SK-N-SH treated with all-trans-retinoic acid at 6 μM for 48 hours (cell line): ENCODE measurements around the gene GNL1.

Experiments used
- ATAC-seq: fragments of 200-7000 bp; cut with Tn5 transposase; 3 replicates; pipeline ENCODE4 v1.9.1; 2020; ENCODE audit warnings: mild to moderate bottlenecking, moderate library complexity
- ARNTL ChIP-seq: fragments of 450-650 bp; formaldehyde crosslinking; IDR thresholded peaks from 2 replicates; pipeline ENCODE4 v1.5.0; 2020; ENCODE audit warnings: low read depth, mild to moderate bottlenecking, moderate library complexity, borderline replicate concordance
- BACH2 ChIP-seq: fragments of 250-450 bp; sonication (Bioruptor Pico); IDR thresholded peaks from 2 replicates; pipeline ENCODE4 v1.9.0; 2021; ENCODE audit warnings: mild to moderate bottlenecking, borderline replicate concordance
- CSDC2 ChIP-seq: fragments of 250-450 bp; sonication (Bioruptor Pico); IDR thresholded peaks from 2 replicates; pipeline ENCODE4 v1.5.0; 2020; ENCODE audit warnings: mild to moderate bottlenecking, moderate library complexity
- CSRNP3 ChIP-seq: fragments of 250-450 bp; sonication (Bioruptor Pico); IDR thresholded peaks from 2 replicates; pipeline ENCODE4 v1.5.1; 2021; ENCODE audit warnings: mild to moderate bottlenecking, moderate library complexity
- ESRRG ChIP-seq: fragments of 250-450 bp; sonication (Bioruptor Pico); IDR thresholded peaks from 2 replicates; pipeline ENCODE4 v1.6.1; 2021; ENCODE audit warnings: mild to moderate bottlenecking
- GLIS3 ChIP-seq: fragments of 250-450 bp; sonication (Bioruptor Pico); IDR thresholded peaks from 2 replicates; pipeline ENCODE4 v1.5.0; 2020; ENCODE audit warnings: mild to moderate bottlenecking, moderate library complexity
- OSR1 ChIP-seq: fragments of 250-450 bp; sonication (Bioruptor Pico); IDR thresholded peaks from 2 replicates; pipeline ENCODE4 v1.8.0; 2022; ENCODE audit warnings: moderate library complexity, mild to moderate bottlenecking, inconsistent platforms
- PPARA ChIP-seq: fragments of 250-450 bp; sonication (Bioruptor Pico); IDR thresholded peaks from 2 replicates; pipeline ENCODE4 v1.5.0; 2020; ENCODE audit warnings: mild to moderate bottlenecking, borderline replicate concordance
- SNAI2 ChIP-seq: fragments of 250-450 bp; sonication (Bioruptor Pico); IDR thresholded peaks from 2 replicates; pipeline ENCODE4 v1.5.0; 2020; ENCODE audit warnings: mild to moderate bottlenecking, moderate library complexity
- TCF4 ChIP-seq: fragments of 250-450 bp; sonication (Bioruptor Pico); IDR thresholded peaks from 2 replicates; pipeline ENCODE4 v1.8.0; 2021; ENCODE audit warnings: mild to moderate bottlenecking, moderate library complexity, borderline replicate concordance
- TSHZ2 ChIP-seq: fragments of 250-450 bp; sonication (Bioruptor Pico); IDR thresholded peaks from 2 replicates; pipeline ENCODE4 v1.5.0; 2020; ENCODE audit warnings: mild to moderate bottlenecking, moderate library complexity
- ZFP3 ChIP-seq: fragments of 250-450 bp; sonication (Bioruptor Pico); IDR thresholded peaks from 2 replicates; pipeline ENCODE4 v1.5.0; 2020; ENCODE audit warnings: mild to moderate bottlenecking, moderate library complexity
- ZNF565 ChIP-seq: fragments of 450-650 bp; formaldehyde crosslinking; conservative IDR thresholded peaks from 2 replicates; pipeline ENCODE4 v1.5.0; 2020; ENCODE audit warnings: low read depth, mild to moderate bottlenecking, moderate library complexity
- ZNF70 ChIP-seq: fragments of 450-650 bp; formaldehyde crosslinking; IDR thresholded peaks from 2 replicates; pipeline ENCODE4 v1.5.0; 2020; ENCODE audit warnings: mild to moderate bottlenecking, moderate library complexity
- ZNF8 ChIP-seq: fragments of 450-650 bp; formaldehyde crosslinking; IDR thresholded peaks from 2 replicates; pipeline ENCODE4 v1.5.0; 2020; ENCODE audit warnings: mild to moderate bottlenecking, moderate library complexity
- TF ChIP-seq, protein P1 (sequence below): fragments of 250-450 bp; sonication (Bioruptor Pico); IDR thresholded peaks from 2 replicates; pipeline ENCODE4 v1.5.1; 2020; ENCODE audit warnings: low read depth, mild to moderate bottlenecking, moderate library complexity

The GNL1 gene

DNA sequence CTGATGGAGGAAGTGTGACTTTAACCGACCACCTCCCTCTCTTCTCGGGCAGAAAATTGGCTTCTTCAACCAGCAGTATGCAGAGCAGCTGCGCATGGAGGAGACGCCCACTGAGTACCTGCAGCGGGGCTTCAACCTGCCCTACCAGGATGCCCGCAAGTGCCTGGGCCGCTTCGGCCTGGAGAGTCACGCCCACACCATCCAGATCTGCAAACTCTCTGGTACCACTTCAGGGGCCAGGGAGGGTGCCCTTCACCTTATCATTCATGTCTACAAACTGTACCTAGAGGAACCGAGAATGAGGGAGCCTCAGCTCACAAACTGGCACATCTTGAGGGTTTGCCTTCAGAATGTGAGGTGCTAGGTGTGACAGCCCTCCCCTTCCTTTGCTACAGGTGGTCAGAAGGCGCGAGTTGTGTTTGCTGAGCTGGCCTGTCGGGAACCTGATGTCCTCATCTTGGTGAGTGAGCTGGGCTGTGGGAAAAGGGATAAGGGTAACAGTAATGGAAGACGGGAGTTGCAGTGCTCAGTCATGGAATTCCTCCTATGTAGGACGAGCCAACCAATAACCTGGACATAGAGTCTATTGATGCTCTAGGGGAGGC is 33.6 kb upstream of the GNL1 start:
- no peak for TF ChIP-seq ESRRG (CRISPR knock-in tag)
- no peak for TF ChIP-seq ARNTL
- TF ChIP-seq TCF4 (CRISPR knock-in tag): no peak
- TF ChIP-seq ZFP3 (CRISPR knock-in tag): no peak
- TF ChIP-seq PPARA: no peak
- TF ChIP-seq CSRNP3 (CRISPR knock-in tag): no peak
- no peak for TF ChIP-seq TSHZ2 (CRISPR knock-in tag)
- TF ChIP-seq ZNF8 (CRISPR knock-in tag): no peak
- TF ChIP-seq ZNF70 (CRISPR knock-in tag): no peak
- no peak for TF ChIP-seq SNAI2 (CRISPR knock-in tag)
- TF ChIP-seq BACH2 (CRISPR knock-in tag): no peak
- no peak; the same call in 2 of the 3 replicates for ATAC-seq

DNA sequence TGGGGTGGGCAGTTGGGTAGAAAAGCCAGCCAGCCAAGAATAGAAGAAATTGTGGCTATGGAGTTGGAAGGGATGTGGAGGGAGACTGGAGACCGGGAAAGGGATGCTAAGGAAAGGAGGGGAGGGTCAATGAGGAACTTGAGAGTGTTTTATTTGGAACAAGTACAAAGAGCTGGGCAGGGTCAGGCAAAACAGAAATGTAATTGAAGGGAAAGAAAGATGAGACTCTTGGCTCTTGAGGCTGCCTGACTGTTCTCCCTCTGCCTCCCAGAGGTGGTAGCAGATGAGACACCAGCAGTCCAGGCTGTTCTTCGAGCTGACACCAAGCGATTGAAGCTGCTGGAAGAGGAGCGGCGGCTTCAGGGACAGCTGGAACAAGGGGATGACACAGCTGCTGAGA is 27.6 kb upstream of the GNL1 start:
- ATAC-seq: no peak
- no peak for TF ChIP-seq ZNF70 (CRISPR knock-in tag)
- TF ChIP-seq CSDC2 (CRISPR knock-in tag): no peak
- no peak for TF ChIP-seq OSR1
- no peak for TF ChIP-seq ZNF565 (CRISPR knock-in tag)
- TF ChIP-seq TSHZ2 (CRISPR knock-in tag): no peak

- ATAC-seq: no peak
- TF ChIP-seq TSHZ2 (CRISPR knock-in tag) (no peak), CSDC2 (CRISPR knock-in tag) (no peak), ZNF8 (CRISPR knock-in tag) (no peak), PPARA (no peak), GLIS3 (CRISPR knock-in tag) (no peak), SNAI2 (CRISPR knock-in tag) (no peak), ESRRG (CRISPR knock-in tag) (no peak)
- TF ChIP-seq, protein P1, sequence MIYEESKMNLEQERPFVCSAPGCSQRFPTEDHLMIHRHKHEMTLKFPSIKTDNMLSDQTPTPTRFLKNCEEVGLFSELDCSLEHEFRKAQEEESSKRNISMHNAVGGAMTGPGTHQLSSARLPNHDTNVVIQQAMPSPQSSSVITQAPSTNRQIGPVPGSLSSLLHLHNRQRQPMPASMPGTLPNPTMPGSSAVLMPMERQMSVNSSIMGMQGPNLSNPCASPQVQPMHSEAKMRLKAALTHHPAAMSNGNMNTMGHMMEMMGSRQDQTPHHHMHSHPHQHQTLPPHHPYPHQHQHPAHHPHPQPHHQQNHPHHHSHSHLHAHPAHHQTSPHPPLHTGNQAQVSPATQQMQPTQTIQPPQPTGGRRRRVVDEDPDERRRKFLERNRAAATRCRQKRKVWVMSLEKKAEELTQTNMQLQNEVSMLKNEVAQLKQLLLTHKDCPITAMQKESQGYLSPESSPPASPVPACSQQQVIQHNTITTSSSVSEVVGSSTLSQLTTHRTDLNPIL (CRISPR knock-in tag): no peak
- TF ChIP-seq, all 23 proteins: peak for 0
Observed at GRCh38 chr6:30578051-30578450, 21.8 kb upstream of the GNL1 start.
